GM21619 (cell line): ENCODE measurements around the gene AP1S2.
"Not testable (repeated sequence)": the region's sequence is repeated elsewhere in the genome, so short reads cannot be mapped to it uniquely, and the experiment has no call there.

Experiments
- ATAC-seq: cut with Tn5 transposase; IDR thresholded peaks from one replicate; pipeline ENCODE4 v1.9.1; 2021; ENCODE audit not compliant: unreplicated experiment

Gene AP1S2

GRCh38 chrX:15855568-15856221 lies 1.1 kb upstream of the AP1S2 start:
- ATAC-seq, result no peak

DNA sequence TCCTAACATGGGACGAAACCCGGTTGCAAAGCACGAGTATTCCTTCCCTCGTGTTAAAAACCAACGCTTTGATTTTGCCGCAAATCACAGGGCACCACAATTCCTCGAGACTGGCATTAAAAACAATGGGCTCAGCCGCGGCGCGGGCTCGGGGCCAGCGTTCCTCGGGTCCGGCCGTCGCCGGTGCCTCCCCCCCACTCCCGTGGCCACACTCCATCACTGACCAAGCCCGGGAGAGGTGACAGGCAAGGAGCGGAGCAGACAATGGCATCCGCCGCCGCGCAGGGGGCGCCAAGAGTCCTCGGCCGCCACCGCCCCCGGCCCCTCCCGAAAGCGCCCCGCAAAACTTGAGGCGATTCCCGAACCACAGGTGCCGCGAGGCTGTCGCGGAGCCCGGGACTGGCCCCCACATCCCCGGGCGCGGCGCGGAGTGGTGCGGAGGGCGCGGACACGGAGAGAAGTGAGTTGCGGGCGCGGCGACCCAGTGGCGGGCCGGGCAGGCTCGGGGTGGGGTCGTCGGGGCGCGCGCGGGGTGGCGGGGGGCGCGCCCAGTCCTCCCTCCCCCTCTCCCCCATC lies 445 bp downstream of the AP1S2 start:
- peak; percentile 35 for ATAC-seq

- ATAC-seq, result no peak
Measured at GRCh38 chrX:15853586-15854079, 980 bp downstream of the AP1S2 start.

DNA sequence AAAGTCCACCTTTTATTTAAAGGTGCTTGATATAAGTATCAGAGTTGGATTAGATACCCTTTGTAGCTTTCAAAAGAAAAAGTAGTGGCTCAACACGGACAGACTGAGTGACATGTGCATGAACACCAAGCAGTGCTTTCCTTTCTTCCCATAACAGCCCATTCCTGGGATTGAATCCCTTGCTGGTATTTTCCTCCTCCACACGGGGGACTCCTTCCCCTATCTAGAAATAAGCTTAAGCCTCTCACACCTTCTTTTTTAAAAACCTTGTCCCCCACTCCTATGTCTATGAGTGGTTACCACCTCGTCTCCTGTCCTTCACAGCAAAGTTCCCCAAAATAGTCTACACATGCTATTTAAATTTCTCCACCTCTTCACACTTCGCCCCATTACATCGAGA lies 5.1 kb downstream of the AP1S2 start:
- no peak for ATAC-seq

DNA sequence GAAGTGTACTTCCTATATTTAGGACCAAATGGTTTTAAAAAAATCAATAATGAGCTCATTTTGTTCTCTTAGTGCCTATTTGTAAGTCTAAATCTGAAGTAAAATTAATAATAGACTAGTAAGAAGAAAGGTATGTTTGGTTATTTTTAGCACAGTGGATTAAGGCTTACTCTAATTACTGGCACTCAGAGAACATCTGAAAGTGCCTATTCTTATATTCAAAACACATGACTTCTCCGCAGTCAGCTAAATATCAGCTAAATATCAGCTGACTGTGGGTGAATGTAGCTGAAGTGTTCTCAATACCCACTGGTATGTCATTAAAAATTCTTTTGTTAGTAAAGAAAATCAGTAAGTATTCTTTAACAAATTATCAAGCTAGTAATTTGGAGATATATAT lies 6.0 kb downstream of the AP1S2 start:
- no peak for ATAC-seq

GRCh38 chrX:15843960-15844359 lies 10.7 kb downstream of the AP1S2 start:
- no peak for ATAC-seq

GRCh38 chrX:15841853-15842516 lies 12.6 kb downstream of the AP1S2 start:
- no peak for ATAC-seq

DNA sequence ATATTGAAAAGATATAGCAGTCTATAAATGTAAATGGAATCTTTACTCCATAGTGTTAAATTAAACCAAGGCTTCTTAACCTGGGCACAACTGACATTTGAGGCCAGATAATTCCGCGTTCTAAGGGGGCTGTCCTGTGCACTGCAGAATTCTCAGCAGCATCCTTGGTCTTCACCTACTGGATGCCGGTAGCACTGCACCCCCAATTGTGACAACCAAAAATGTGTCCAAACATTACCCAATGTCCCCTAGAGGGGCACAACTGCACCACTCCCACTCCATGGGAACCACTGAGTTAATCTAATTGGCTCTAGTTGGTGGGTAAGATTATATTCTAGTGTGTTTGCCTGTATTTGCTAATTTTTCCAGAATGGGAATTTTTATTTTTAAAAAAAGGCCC lies 16.6 kb downstream of the AP1S2 start:
- ATAC-seq, result no peak

DNA sequence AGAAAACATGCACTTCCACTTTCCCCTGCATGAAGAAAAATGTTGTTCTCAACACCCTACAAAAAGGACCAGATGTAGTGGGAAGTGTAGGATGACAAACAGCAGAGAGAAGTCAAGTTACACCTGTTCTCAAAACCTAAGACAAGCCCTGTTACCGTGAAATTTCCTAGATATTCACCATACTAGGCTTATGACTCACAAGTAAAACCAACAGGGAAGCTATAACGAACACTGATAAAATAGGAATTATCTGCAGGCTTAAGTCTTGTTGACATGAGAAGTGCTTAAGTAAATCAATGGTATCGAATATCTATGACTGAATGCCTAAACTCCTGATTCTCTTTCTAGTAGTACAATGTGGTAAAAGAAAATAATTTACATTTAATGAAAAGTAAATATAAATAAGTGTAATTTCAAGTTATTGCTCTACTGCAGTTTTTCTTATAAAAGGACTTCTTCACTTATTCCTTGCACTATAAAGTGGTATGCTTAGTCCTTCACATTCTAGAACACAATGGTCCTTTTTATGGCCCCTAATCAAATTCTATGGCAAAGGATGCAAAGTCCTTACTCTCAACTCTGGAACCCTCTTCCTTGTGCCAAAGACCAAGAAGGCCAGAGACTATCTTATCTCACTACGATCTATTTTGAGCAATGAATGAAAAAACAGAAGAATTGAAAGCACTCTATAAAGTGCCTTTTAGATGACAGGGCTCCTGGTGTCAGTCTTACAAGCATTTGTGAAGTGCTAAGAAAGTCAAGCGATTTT lies 19.6 kb downstream of the AP1S2 start:
- no peak for ATAC-seq

DNA sequence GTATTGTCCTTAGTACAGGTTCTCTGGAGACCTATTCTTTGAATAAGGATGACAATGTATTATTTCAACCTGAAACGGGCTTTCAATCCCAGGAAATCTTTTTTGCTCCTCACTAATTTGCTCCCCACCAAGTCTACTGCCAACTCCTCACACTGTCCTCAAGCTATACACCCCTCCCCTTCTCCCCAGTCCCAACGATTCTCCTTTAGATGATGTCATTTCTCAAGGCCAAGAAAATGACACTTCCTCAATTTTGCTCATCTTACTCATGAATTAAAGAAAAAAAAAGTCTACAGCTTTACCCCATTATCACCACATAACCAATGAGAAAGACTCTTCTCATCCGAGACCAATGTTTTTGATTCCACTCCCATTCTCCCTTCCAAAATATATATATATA lies 20.6 kb downstream of the AP1S2 start:
- no peak for ATAC-seq

DNA sequence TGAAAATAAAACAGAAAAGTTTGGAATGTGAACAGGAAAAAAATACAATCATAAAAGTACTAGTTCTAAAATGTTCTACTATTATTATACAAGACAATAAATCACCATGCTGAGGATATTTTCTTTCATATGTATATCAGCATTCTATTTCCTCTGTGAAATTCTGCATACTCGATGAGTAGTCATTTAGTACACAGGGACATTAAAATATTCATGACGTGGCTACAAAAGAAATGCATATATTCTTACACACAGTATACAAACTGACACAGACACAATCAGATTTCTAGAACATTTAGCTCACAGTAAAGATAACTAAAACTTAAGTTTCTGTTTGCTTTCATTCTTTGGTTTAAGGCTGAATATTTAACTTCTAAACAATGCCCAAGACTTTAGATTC lies 23.3 kb downstream of the AP1S2 start:
- not testable (repeated sequence) for ATAC-seq

DNA sequence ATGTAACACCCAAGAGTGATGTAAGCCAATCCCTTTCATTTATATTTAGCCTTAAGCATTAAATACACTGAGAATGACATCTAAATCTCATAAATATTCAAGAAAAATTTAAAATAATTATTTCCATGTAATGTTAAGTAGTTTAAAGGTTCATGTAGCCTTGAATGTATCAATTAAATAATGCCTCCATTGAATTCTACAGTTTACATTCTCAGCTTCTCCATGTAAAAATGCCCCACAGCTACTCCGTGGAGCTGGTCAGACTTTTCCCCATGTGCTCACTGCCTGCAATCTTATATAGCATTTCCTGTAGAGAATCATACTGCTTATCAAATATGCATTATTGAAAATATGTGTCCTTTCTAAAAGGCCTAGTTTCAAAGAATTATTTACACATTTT lies 25.4 kb downstream of the AP1S2 start:
- no peak for ATAC-seq

DNA sequence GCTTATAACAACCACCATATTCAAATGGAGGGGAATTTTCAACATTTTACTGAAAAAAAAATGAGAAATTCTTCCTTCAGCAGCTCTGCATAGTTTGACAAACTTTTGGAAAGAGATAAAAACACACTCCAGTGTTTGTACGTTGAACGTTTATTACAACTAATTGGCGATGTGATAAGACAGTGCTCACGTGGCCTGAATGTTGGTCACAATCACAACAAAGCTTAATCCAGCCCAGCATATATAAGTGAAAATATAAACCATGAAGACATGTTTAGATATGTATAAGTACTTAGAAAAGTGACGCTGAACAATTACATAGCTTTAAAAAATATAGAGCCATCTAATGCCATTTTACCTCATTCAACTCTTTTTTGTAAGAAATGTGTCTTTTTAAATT lies 28.7 kb downstream of the AP1S2 start:
- no peak for ATAC-seq

DNA sequence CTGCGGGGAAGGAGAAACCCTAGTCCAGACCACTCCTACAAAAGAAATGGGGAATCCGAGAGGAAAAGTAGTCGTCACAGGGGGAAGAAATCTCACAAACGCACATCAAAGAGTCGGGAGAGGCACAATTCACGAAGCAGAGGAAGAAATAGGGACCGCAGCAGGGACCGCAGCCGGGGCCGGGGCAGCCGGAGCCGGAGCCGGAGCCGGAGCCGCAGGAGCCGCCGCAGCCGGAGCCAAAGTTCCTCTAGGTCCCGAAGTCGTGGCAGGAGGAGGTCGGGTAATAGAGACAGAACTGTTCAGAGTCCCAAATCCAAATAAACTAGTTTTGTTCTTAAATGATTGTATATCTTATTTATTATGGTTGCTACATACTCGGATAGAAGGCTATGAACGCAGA lies 31.7 kb downstream of the AP1S2 start:
- ATAC-seq, result no peak

- ATAC-seq, result no peak
Measured at GRCh38 chrX:15820106-15821073, 34.2 kb downstream of the AP1S2 start.

GRCh38 chrX:15816886-15817285 lies 37.7 kb downstream of the AP1S2 start:
- no peak for ATAC-seq

DNA sequence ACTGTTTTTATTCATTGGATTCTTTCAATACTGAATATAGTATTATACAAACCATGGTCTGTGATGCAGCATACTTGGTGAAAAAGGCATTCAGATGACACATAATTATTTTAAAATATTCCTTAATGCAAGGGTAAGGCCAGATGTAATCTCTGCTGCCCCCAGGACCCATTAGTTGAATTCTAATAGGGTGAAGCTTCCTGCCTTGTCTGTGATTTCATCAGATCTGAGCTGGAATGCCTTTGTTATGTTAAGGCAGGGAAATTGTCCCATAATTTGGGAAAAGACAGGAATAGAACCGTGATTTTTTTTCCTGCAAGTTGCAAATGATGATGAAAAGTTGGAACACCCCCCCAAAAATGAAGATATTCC lies 38.2 kb downstream of the AP1S2 start:
- no peak for ATAC-seq

DNA sequence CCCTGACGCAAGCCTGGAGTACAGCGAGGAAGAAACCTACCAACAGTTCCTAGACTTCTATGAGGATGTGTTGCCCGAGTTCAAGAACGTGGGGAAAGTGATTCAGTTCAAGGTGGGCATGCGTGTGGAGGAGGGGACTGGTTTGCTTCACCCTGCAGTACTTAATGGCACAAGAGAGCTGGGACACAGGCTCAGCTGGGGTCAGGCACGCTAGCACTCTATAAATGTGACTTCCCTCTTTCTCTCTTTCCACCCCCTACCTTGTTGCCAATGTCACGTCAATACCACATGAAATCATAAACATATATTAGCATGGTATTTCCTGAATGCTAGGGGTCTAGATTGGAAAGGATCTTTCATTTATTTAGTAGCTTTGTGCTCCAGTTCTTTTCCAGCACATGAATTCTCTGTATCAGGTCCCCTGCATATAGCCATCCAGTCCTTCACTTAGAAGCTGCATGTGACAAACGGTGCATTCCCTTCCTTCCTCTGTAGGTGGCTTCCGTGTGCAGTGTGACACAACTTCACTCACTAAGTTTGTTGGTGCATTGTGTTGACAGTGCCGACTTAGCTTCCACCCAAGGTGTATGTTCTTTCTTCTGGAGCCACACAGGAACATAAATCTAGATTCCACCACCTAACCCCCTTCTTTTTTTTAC lies 38.7 kb downstream of the AP1S2 start:
- no peak for ATAC-seq

DNA sequence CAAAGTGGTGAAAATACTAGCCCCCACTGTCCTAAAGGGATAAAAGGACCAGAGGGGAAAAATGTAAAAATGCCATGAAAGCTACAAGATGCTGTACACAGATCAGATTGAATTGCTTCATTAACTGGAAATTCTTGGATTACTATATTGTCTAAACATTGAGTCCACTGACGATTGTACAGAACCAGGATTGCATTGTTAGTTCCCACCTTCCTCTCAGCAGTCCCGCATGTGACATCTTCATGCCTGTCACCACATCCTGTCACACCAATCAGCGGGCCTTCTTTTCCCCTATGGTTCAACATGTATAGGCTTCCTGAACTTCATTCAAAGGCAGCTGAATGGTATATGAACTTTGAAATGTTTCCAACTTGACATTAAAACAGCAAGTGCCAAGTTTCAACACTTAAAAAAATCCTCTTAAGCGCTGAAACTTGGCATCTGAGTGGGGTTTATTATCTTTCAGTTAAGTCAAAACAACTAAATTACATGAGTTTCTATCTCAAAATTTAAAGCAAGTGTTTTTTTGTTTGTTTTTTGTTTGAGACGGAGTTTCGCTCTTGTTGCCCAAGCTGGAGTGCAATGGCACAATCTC lies 39.7 kb downstream of the AP1S2 start:
- ATAC-seq, result no peak

DNA sequence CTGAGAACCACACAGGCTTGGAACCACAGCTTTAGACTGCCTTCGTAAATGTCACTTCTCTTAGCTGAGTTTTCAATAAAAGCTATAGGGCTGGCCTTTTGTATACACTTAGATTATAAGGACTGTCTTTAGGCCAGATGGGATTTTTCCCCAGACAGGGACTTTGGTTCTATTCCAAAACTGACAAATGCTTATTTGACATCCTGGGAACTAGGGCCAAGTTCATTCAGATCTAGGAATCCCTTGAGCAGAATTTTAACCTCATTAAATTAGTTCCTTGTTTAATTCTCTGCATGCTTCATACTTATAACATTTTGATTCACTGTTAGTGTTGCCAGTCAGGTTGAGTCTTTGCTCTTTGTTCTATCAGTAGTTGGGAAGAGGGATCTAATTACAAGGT lies 41.2 kb downstream of the AP1S2 start:
- no peak for ATAC-seq
